Fibroblast of the aortic adventitia (primary cell): ENCODE measurements around the gene RNPEPL1. TPM values are rescaled to one million over a fixed set of nuclear protein-coding genes. Genes with fewer than 3 reads are reported as not detected.

Experiments used
- DNase-seq: peaks from one replicate; pipeline ENCODE4 v3.0.0-alpha.2; 2010; ENCODE audit warnings: low read depth
- H3K4me3 ChIP-seq: 2 replicates; pipeline ENCODE4 v1.5.1; 2011; ENCODE audit warnings: low read depth, mild to moderate bottlenecking, control low read depth, low read length, moderate library complexity
- total RNA-seq: library from RNA; depleted of rRNA; stranded (reverse); fragments of >200 nt; gene quantifications from 2 replicates; pipeline ENCODE4 v1.2.3, GENCODE V29; 2012; ENCODE audit warnings: low replicate concordance
- TF ChIP-seq, protein P1 (sequence below): IDR thresholded peaks from 2 replicates; pipeline ENCODE4 v1.5.1; 2011; ENCODE audit warnings: mild to moderate bottlenecking, low read length, control low read depth, inconsistent platforms; ENCODE audit not compliant: insufficient read depth

RNPEPL1 gene
- total RNA-seq, 1 donor: 12.7 TPM

DNA sequence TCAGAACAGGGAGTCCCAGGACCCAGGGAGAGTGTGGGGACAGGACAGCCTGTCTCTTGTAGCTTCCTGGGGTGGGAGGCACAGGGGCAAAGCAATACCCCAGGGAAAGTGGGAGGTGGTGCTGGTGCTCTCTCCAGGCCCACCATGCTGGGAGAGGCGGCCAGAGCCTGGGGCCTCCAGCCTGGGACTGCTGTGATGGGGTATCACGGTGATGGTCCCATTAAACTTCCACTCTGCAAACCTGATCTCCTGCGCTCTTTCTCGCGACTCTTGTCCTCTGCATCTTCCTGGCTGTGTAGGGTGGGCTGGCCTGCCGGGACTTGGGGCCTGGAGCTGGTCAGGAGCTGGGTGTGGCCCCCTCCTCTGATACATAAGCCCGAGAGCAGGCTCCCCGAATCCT, 10.2 kb downstream of the RNPEPL1 start:
- no peak for DNase-seq
- no peak overlapping the region for H3K4me3 ChIP-seq
- TF ChIP-seq, protein P1, sequence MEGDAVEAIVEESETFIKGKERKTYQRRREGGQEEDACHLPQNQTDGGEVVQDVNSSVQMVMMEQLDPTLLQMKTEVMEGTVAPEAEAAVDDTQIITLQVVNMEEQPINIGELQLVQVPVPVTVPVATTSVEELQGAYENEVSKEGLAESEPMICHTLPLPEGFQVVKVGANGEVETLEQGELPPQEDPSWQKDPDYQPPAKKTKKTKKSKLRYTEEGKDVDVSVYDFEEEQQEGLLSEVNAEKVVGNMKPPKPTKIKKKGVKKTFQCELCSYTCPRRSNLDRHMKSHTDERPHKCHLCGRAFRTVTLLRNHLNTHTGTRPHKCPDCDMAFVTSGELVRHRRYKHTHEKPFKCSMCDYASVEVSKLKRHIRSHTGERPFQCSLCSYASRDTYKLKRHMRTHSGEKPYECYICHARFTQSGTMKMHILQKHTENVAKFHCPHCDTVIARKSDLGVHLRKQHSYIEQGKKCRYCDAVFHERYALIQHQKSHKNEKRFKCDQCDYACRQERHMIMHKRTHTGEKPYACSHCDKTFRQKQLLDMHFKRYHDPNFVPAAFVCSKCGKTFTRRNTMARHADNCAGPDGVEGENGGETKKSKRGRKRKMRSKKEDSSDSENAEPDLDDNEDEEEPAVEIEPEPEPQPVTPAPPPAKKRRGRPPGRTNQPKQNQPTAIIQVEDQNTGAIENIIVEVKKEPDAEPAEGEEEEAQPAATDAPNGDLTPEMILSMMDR: no peak

DNA sequence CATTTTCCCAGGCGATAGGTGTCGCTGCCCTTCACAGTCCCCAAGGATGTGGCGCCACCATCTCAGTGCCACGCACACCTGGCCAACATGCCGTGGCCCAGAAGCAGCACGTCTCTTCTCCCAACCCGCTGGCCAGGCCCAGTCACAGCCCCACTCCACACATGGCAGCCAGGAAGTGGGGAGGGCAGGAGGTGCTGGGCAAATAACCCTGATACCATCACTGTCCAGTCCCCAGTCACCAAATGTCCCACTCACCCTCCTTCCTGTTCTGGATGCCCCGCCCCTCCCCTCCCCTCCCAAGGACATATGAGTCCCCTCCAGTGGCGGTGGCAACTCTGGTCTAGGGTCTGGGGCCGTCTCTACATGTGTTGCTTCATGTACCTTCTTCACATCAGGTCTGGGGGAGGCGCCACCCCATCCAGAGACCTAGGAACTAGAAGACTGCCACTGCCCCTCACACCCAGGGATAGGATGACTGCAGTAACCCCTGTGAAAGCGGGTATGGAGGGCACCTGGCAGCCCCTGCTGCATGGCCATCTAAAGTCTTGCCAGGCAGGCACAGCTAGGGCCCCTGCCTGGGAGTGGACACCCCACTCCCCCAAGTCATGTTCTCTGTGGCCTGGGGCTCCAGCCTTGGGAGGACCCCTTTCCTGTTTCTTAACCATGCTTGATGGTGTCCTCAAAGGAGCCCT, 10.9 kb downstream of the RNPEPL1 start:
- DNase-seq: no peak
- TF ChIP-seq, protein P1: no peak
- no peak overlapping the region for H3K4me3 ChIP-seq

DNA sequence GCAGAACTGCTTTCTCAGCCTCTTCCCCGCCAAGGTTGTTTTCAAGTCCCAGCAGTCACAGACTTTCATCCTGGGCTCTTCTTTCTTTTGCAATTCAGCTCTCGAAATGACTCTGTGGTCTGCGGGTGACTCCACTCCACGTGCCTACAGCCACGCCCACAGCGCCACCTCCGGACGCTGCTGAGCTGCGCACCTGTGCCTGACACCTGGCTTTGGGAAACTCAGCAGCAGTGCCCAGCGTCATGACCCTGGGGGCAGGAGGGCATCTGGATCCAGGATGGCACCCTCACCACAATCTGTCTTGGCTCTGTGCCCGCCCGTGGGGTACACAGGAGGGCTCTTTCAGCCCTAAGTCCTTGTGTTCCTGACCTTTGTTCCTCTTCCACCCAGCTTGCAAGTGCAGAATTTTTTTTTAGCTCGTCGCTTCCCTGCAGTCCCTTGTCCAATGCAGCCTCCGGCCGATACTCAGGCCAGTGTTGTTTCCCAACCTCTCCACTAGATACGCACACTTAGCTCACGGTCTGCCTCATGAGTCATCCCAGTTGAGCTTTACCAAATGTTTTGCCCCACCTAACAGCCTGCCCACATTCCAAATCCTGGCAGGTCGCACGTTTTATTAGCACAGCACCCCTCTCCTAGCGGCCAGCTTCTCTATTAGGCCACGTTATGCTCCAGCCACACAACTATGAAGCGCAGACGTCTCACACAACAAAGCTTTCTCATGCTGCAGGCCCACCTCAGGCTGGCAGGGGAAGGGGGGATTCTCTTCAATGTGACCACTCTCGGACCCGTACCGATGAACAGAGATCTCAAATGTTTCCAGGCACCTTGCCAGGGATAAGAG, 11.7 kb downstream of the RNPEPL1 start:
- H3K4me3 ChIP-seq: peak overlapping the region; percentile 17

DNA sequence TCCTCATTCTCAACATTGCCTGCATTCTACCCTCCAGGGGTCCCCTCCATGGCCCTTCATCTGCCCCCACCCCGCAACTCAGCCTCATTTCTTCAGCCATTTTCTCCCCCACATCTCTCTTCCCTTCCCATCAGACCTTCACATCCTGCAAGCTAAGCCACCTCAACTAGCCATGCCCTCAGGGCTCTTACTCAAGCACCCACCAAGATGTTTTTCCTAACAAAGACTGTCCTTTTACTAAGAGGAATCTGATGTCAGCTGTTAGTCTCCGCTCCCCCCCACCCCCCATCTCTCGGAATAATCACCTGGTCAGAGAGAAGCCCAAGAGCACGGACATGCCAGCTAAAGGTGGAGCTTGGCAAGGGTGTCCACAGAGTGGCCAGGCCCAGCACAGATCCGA, 13.5 kb downstream of the RNPEPL1 start:
- DNase-seq: no peak
- H3K4me3 ChIP-seq: no peak overlapping the region
- TF ChIP-seq, protein P1: no peak

More for the DNA sequence above, 11.7 kb downstream of the RNPEPL1 start:
- DNase-seq: peak; percentile 93
- TF ChIP-seq, protein P1: no peak

DNA sequence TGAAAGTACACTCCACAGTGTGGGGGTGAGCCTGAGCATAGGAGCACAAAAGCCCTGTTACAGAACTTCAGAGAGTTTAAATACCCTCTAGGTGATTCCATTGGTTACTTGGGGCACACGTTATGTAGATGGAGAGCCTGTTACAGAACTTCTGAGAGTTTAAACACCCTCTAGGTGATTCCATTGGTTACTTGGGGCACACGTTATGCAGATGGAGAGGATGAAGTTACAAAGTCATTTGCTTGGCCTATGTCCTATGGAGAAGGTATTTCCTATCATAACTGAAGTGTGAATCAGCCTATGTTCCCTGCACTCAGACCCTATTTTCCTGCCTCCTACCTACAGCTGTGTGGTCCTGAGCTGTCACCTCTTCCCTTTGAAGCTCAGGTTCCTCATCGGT, 14.5 kb downstream of the RNPEPL1 start:
- no peak for DNase-seq
- no peak overlapping the region for H3K4me3 ChIP-seq
- TF ChIP-seq, protein P1: no peak

DNA sequence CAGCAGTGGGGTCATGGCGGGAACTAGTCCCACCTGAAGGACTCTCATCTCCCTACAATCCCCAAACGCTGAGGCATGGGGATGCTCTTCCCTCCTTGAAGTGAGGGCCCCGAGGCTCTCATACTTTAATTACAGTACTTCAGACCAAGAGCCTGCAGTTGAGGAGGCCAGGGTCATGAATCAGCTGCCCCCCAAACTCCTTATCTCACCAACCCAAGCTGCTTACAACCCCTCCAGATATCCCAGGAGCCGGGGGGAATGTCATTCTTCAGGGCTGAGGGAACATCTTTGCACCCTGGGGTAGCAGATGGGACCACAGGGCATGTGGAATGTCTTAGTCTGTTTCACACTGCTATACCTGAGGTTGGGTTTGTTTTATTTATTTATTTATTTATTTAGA, 15.5 kb downstream of the RNPEPL1 start:
- DNase-seq: no peak
- no peak overlapping the region for H3K4me3 ChIP-seq
- TF ChIP-seq, protein P1: no peak
